ENCODE results near the gene IGF1R. TPM values are rescaled to one million over a fixed set of nuclear protein-coding genes. Genes with fewer than 3 reads are reported as not detected.

IGF1R gene
- total and polyA plus RNA-seq, 2 of the 8 experiments (the other 6 are each of a cell fraction or from before 2014, with no cell fraction given) = 32.9 to 109 TPM

DNA sequence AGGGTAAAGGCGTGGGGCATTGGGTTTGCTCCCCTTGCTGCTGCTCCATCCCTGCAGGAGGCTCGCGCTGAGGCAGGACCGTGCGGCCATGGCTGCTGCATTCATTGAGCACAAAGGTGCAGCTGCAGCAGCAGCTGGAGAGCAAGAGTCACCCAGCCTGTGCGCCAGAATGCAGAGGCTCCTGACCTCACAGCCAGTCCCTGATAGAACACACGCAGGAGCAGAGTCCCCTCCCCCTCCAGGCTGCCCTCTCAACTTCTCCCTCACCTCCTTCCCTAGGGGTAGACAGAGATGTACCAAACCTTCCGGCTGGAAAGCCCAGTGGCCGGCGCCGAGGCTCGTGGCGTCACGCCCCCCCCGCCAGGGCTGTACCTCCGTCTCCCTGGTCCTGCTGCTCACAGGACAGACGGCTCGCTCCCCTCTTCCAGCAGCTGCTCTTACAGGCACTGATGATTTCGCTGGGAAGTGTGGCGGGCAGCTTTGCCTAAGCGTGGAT, 312.3 kb downstream of the IGF1R start (continued):
- no peak for TF ChIP-seq HDAC2 (IDR thresholded peaks at IDR 0.05; ENCODE audit: borderline replicate concordance in 1 of 2, low read depth in 2 of 2, low read length in 2 of 2)
- no peak for TF ChIP-seq SAP30 (IDR thresholded peaks at IDR 0.05; ENCODE audit: insufficient read depth, insufficient replicate concordance, low read length)
